RWPE2 (cell line): ENCODE data around the gene UBE2D4.
"Not testable (repeated sequence)": the region's sequence is repeated elsewhere in the genome, so short reads cannot be mapped to it uniquely, and the experiment has no call there.

Experiments
- ATAC-seq: fragments of 200-7000 bp; cut with Tn5 transposase; 3 replicates; pipeline ENCODE4 v1.9.1; 2021; ENCODE audit warnings: low read depth
- DNase-seq: peaks from one replicate; pipeline ENCODE4 v3.0.0-alpha.2; 2020; ENCODE audit warnings: low spot score
- H3K27ac ChIP-seq: fragments of 450-650 bp; 2 replicates; pipeline ENCODE4 v1.5.1; 2017; ENCODE audit warnings: mild to moderate bottlenecking; ENCODE audit not compliant: poor library complexity, severe bottlenecking
- H3K27me3 ChIP-seq: fragments of 250-450 bp; sonication (Bioruptor Pico); 2 replicates; pipeline ENCODE4 v1.5.1; 2021; ENCODE audit warnings: mild to moderate bottlenecking, moderate library complexity; ENCODE audit not compliant: insufficient read depth, poor library complexity, severe bottlenecking
- H3K36me3 ChIP-seq: fragments of 250-450 bp; sonication (Bioruptor Pico); 2 replicates; pipeline ENCODE4 v1.5.1; 2020; ENCODE audit warnings: low read depth, mild to moderate bottlenecking, moderate library complexity
- H3K4me1 ChIP-seq: fragments of 250-450 bp; sonication (Bioruptor Pico); 2 replicates; pipeline ENCODE4 v1.5.1; 2021; ENCODE audit warnings: mild to moderate bottlenecking, moderate library complexity; ENCODE audit not compliant: insufficient read depth, poor library complexity, severe bottlenecking
- H3K4me3 ChIP-seq: fragments of 250-450 bp; sonication (Bioruptor Pico); 2 replicates; pipeline ENCODE4 v1.5.1; 2021; ENCODE audit warnings: mild to moderate bottlenecking, moderate library complexity; ENCODE audit not compliant: severe bottlenecking
- H3K9me3 ChIP-seq: fragments of 250-450 bp; sonication (Bioruptor Pico); 2 replicates; pipeline ENCODE4 v1.5.1; 2021; ENCODE audit warnings: mild to moderate bottlenecking, moderate library complexity; ENCODE audit not compliant: severe bottlenecking
- CTCF ChIP-seq: fragments of 450-650 bp; IDR thresholded peaks from one replicate; pipeline ENCODE4 v1.5.1; 2017; ENCODE audit warnings: mild to moderate bottlenecking, moderate library complexity; ENCODE audit not compliant: poor library complexity, severe bottlenecking

UBE2D4 gene

GRCh38 chr7:43890468-43890867 is 35.8 kb upstream of the UBE2D4 start:
- no peaks in the 10 kb centered on the region for H3K27me3 ChIP-seq
- TF ChIP-seq CTCF: no peak
- ATAC-seq (no peak), DNase-seq (no peak)
- H3K4me3 ChIP-seq: no peak overlapping the region
- H3K4me1 ChIP-seq: peaks cover 4% of the 10 kb centered on the region
- H3K9me3 ChIP-seq: no peaks in the 10 kb centered on the region
- H3K36me3 ChIP-seq: peaks cover 39% of the 10 kb centered on the region
- H3K27ac ChIP-seq: no peak overlapping the region

GRCh38 chr7:43891069-43891955 is 34.9 kb upstream of the UBE2D4 start:
- peaks cover 39% of the 10 kb centered on the region for H3K36me3 ChIP-seq
- DNase-seq (no peak), ATAC-seq (no peak)
- no peaks in the 10 kb centered on the region for H3K9me3 ChIP-seq
- no peak overlapping the region for H3K4me3 ChIP-seq
- TF ChIP-seq CTCF: no peak
- H3K4me1 ChIP-seq: peaks cover 4% of the 10 kb centered on the region
- H3K27ac ChIP-seq: no peak overlapping the region
- no peaks in the 10 kb centered on the region for H3K27me3 ChIP-seq

GRCh38 chr7:43895847-43896415 is 30.3 kb upstream of the UBE2D4 start:
- Histone ChIP-seq H3K4me1 (no peaks in the 10 kb centered on the region), H3K4me3 (no peak overlapping the region), H3K27me3 (no peaks in the 10 kb centered on the region), H3K36me3 (peaks cover 32% of the 10 kb centered on the region), H3K9me3 (no peaks in the 10 kb centered on the region), H3K27ac (no peak overlapping the region)
- no peak for DNase-seq
- no peak for ATAC-seq
- no peak for TF ChIP-seq CTCF

GRCh38 chr7:43898571-43898970 is 27.7 kb upstream of the UBE2D4 start:
- H3K36me3 ChIP-seq: peaks cover 20% of the 10 kb centered on the region
- not testable (repeated sequence) for H3K4me1 ChIP-seq, H3K27ac ChIP-seq, H3K9me3 ChIP-seq, H3K4me3 ChIP-seq, ATAC-seq, DNase-seq, H3K27me3 ChIP-seq

DNA sequence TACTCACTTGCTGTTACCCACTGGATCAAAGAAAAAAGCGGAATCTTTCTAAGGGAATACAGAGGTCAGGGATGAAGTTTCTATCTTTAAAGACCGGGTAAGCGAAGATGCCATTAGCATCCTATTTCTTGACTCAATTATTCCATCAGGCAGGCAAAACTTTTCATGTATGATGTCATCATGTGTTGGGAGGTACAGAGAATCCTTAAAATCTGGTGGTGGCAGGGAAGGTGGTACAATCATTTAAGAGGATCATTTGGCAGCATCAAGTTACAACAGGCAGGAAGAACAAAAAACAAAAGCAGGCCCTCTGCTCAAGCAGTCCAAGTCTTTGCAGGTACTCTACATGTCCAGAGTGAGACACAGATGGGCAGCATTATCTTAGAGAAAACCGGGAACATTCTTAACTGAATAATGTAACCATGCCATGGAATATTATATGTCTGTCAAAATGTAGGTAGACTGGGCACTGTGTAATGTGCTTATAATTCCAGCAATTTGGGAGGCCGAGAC is 23.6 kb upstream of the UBE2D4 start:
- Histone ChIP-seq H3K36me3 (no peaks in the 10 kb centered on the region; the same call in 1 of the 2 replicates), H3K9me3 (no peaks in the 10 kb centered on the region), H3K27me3 (no peaks in the 10 kb centered on the region), H3K4me1 (peaks cover 17% of the 10 kb centered on the region), H3K4me3 (no peak overlapping the region), H3K27ac (no peak overlapping the region)
- TF ChIP-seq CTCF: no peak
- DNase-seq (no peak), ATAC-seq (no peak)
